Measurements from ENCODE around the gene NFATC3.
A peak's percentile ranks its signal among the peaks of the same experiment; 100 is the strongest.

NFATC3 gene

GRCh38 chr16:68079376-68079625 lies 5.9 kb upstream of the NFATC3 start:
- peaks cover 99% of the 10 kb centered on the region for H3K4me1 ChIP-seq
- peak overlapping the region; percentile 87 for H3K4me2 ChIP-seq
- peak overlapping the region; percentile 48; the same call in 1 of the 2 replicates for H3K4me3 ChIP-seq
- peaks cover 35% of the 10 kb centered on the region for H3K36me3 ChIP-seq
- H3K27ac ChIP-seq: peak overlapping the region; percentile 85
- no peaks in the 10 kb centered on the region for H3K9me3 ChIP-seq
- no peak for TF ChIP-seq Cebpa-rat (IDR thresholded peaks at IDR 0.05)
- peaks cover 22% of the 10 kb centered on the region for H4K20me1 ChIP-seq
- peaks cover 5% of the 10 kb centered on the region; the same call in 1 of the 2 replicates for H3K27me3 ChIP-seq
- H3K9ac ChIP-seq: peak overlapping the region; percentile 47; the same call in 1 of the 2 replicates

- peaks cover 19% of the 10 kb centered on the region for H4K20me1 ChIP-seq
- peak overlapping the region; percentile 47 for H3K9ac ChIP-seq
- peaks cover 5% of the 10 kb centered on the region; the same call in 1 of the 2 replicates for H3K27me3 ChIP-seq
- peaks cover 97% of the 10 kb centered on the region for H3K4me1 ChIP-seq
- peaks cover 35% of the 10 kb centered on the region for H3K36me3 ChIP-seq
- peak overlapping the region; percentile 85 for H3K27ac ChIP-seq
- H3K4me3 ChIP-seq: peak overlapping the region; percentile 48
- H3K9me3 ChIP-seq: no peaks in the 10 kb centered on the region
- no peak for TF ChIP-seq Cebpa-rat (IDR thresholded peaks at IDR 0.05)
- H3K4me2 ChIP-seq: peak overlapping the region; percentile 87
Observed at GRCh38 chr16:68079626-68080344, 5.4 kb upstream of the NFATC3 start.

GRCh38 chr16:68081861-68082628 lies 3.1 kb upstream of the NFATC3 start:
- no peak for TF ChIP-seq Cebpa-rat (IDR thresholded peaks at IDR 0.05)
- Histone ChIP-seq H3K4me3 (no peak overlapping the region), H3K4me1 (peaks cover 79% of the 10 kb centered on the region), H3K9me3 (no peaks in the 10 kb centered on the region), H3K27me3 (no peaks in the 10 kb centered on the region), H3K36me3 (peaks cover 18% of the 10 kb centered on the region), H3K27ac (peak overlapping the region; percentile 95), H3K4me2 (peak overlapping the region; percentile 87), H3K9ac (no peak overlapping the region), H4K20me1 (peaks cover 8% of the 10 kb centered on the region)

- Histone ChIP-seq H3K4me2 (peak overlapping the region; percentile 87), H3K36me3 (peaks cover 11% of the 10 kb centered on the region), H3K9me3 (no peaks in the 10 kb centered on the region), H3K4me1 (peaks cover 79% of the 10 kb centered on the region), H3K27ac (peak overlapping the region; percentile 95; the same call in 1 of the 2 replicates), H3K27me3 (no peaks in the 10 kb centered on the region), H3K9ac (no peak overlapping the region), H3K4me3 (no peak overlapping the region), H4K20me1 (peaks cover 15% of the 10 kb centered on the region)
- TF ChIP-seq Cebpa-rat (IDR thresholded peaks at IDR 0.05): no peak
Observed at GRCh38 chr16:68082629-68083238, 2.4 kb upstream of the NFATC3 start.

- Histone ChIP-seq H3K9ac (no peak overlapping the region), H3K4me2 (peak overlapping the region; percentile 87), H3K4me3 (no peak overlapping the region), H4K20me1 (peaks cover 19% of the 10 kb centered on the region), H3K36me3 (peaks cover 5% of the 10 kb centered on the region), H3K27ac (peak overlapping the region; percentile 95), H3K4me1 (peaks cover 79% of the 10 kb centered on the region), H3K27me3 (no peaks in the 10 kb centered on the region), H3K9me3 (no peaks in the 10 kb centered on the region)
- no peak for TF ChIP-seq Cebpa-rat (IDR thresholded peaks at IDR 0.05)
Observed at GRCh38 chr16:68083239-68083781, 1.9 kb upstream of the NFATC3 start.

GRCh38 chr16:68083861-68084503 lies 1.2 kb upstream of the NFATC3 start:
- peaks cover 26% of the 10 kb centered on the region for H4K20me1 ChIP-seq
- peak overlapping the region; percentile 95 for H3K27ac ChIP-seq
- no peaks in the 10 kb centered on the region; the same call in 1 of the 2 replicates for H3K36me3 ChIP-seq
- H3K4me2 ChIP-seq: peak overlapping the region; percentile 87
- H3K4me1 ChIP-seq: peaks cover 79% of the 10 kb centered on the region
- H3K4me3 ChIP-seq: peak overlapping the region; percentile 89
- peak overlapping the region; percentile 83 for H3K9ac ChIP-seq
- no peak for TF ChIP-seq Cebpa-rat (IDR thresholded peaks at IDR 0.05)
- H3K27me3 ChIP-seq: no peaks in the 10 kb centered on the region
- no peaks in the 10 kb centered on the region for H3K9me3 ChIP-seq

GRCh38 chr16:68084504-68085258 lies 489 bp upstream of the NFATC3 start:
- H3K4me1 ChIP-seq: peaks cover 79% of the 10 kb centered on the region
- H3K9me3 ChIP-seq: no peaks in the 10 kb centered on the region
- peak overlapping the region; percentile 89 for H3K4me3 ChIP-seq
- no peaks in the 10 kb centered on the region for H3K27me3 ChIP-seq
- no peaks in the 10 kb centered on the region for H3K36me3 ChIP-seq
- peak overlapping the region; percentile 87 for H3K4me2 ChIP-seq
- H3K9ac ChIP-seq: peak overlapping the region; percentile 83
- peak overlapping the region; percentile 95 for H3K27ac ChIP-seq
- TF ChIP-seq Cebpa-rat (IDR thresholded peaks at IDR 0.05): no peak
- peaks cover 33% of the 10 kb centered on the region for H4K20me1 ChIP-seq

- Histone ChIP-seq H4K20me1 (peaks cover 50% of the 10 kb centered on the region), H3K27ac (peak overlapping the region; percentile 93), H3K4me2 (peak overlapping the region; percentile 91), H3K9ac (peak overlapping the region; percentile 91), H3K4me3 (peak overlapping the region; percentile 89), H3K36me3 (no peaks in the 10 kb centered on the region), H3K27me3 (no peaks in the 10 kb centered on the region), H3K9me3 (no peaks in the 10 kb centered on the region), H3K4me1 (peaks cover 79% of the 10 kb centered on the region)
- TF ChIP-seq Cebpa-rat (IDR thresholded peaks at IDR 0.05): no peak
Observed at GRCh38 chr16:68086336-68086841, 1.2 kb downstream of the NFATC3 start.

Measured in BLaER1 (cell line).